Gastrocnemius medialis (tissue), 4 donors: Measurements from ENCODE around the gene MYOM1.
"Not testable (repeated sequence)": the region's sequence is repeated elsewhere in the genome, so short reads cannot be mapped to it uniquely, and the experiment has no call there.

Experiments
- POLR2A ChIP-seq, 2 donors: fragments of 450-650 bp; IDR thresholded peaks; one replicate each; pipeline ENCODE4 v1.6.1; 2017; ENCODE audit warnings: antibody characterized with exemption in 2 of 2, mild to moderate bottlenecking in 2 of 2, moderate library complexity in 2 of 2
- TF ChIP-seq, protein P1 (sequence below), 5 experiments: fragments of 450-650 bp in 3 of 5; fragments of 200-600 bp in 2 of 5; sonication (generic) in 2 of 5; IDR thresholded peaks in 4 of 5; conservative IDR thresholded peaks in 1 of 5; 1 replicate in 4 of 5; 2 replicates in 1 of 5; pipeline ENCODE4 v1.5.1; 2016 to 2019; ENCODE audit warnings: antibody characterized with exemption in 5 of 5, mild to moderate bottlenecking in 3 of 5, moderate library complexity in 3 of 5

DNA sequence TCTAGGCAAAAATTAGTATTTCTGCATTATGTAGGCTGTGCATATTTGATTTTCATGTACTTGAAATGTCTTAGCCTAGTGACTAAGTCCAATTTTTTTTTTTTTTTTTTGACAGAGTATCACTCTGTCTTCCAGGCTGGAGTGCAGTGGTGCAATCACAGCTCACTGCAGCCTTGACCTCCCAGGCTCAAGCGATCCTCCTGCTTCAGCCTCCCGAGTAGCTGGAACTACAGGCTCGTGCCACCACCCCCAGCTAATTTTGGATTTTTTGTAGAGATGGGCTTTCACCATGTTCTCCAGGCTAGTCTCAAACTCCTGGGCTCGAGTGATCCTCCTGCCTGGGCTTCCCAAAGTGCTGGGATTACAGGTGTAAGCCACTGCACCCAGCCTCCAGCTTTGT, 156.0 kb downstream of the MYOM1 start:
- TF ChIP-seq, protein P1, sequence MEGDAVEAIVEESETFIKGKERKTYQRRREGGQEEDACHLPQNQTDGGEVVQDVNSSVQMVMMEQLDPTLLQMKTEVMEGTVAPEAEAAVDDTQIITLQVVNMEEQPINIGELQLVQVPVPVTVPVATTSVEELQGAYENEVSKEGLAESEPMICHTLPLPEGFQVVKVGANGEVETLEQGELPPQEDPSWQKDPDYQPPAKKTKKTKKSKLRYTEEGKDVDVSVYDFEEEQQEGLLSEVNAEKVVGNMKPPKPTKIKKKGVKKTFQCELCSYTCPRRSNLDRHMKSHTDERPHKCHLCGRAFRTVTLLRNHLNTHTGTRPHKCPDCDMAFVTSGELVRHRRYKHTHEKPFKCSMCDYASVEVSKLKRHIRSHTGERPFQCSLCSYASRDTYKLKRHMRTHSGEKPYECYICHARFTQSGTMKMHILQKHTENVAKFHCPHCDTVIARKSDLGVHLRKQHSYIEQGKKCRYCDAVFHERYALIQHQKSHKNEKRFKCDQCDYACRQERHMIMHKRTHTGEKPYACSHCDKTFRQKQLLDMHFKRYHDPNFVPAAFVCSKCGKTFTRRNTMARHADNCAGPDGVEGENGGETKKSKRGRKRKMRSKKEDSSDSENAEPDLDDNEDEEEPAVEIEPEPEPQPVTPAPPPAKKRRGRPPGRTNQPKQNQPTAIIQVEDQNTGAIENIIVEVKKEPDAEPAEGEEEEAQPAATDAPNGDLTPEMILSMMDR (IDR thresholded peaks at IDR 0.05 in 4 of 5, conservative IDR thresholded peaks at IDR 0.05 in 1 of 5), result not testable (repeated sequence)
- TF ChIP-seq POLR2A (IDR thresholded peaks at IDR 0.05), result not testable (repeated sequence)
